Esophagus muscularis mucosa (tissue), 4 donors: ENCODE results near the gene SYNPO2. TPM values are rescaled to one million over a fixed set of nuclear protein-coding genes. Genes with fewer than 3 reads are reported as not detected.
A peak's percentile ranks its signal among the peaks of the same experiment; 100 is the strongest.

Source experiments
- DNase-seq: peaks from one replicate; pipeline ENCODE4 v3.0.0-alpha.2; 2017; ENCODE audit errors: extremely low spot score
- H3K27ac ChIP-seq, 4 donors: fragments of 200-600 bp; sonication (generic); replicated peaks in 1 of 4; 1 replicate in 3 of 4; 2 replicates in 1 of 4; pipeline ENCODE4 v1.5.1; 2016 to 2019; ENCODE audit warnings: mild to moderate bottlenecking in 1 of 4
- H3K27me3 ChIP-seq, 4 donors: fragments of 200-600 bp; sonication (generic); one replicate each; pipeline versions ENCODE4 v1.5.1 to v1.6.0; 2016 to 2019
- H3K36me3 ChIP-seq, 4 donors: fragments of 200-600 bp; sonication (generic); one replicate each; pipeline ENCODE4 v1.5.1; 2016 to 2019
- H3K4me1 ChIP-seq, 4 donors: fragments of 200-600 bp; sonication (generic); one replicate each; pipeline ENCODE4 v1.5.1; 2016 to 2019
- H3K4me3 ChIP-seq, 4 donors: fragments of 200-600 bp; sonication (generic); 1 replicate in 2 of 4; 2 replicates in 2 of 4; pipeline ENCODE4 v1.5.1; 2016 to 2019; ENCODE audit warnings: mild to moderate bottlenecking in 4 of 4, moderate library complexity in 1 of 4
- H3K9me3 ChIP-seq, 4 donors: fragments of 200-600 bp; sonication (generic); 1 replicate in 3 of 4; 2 replicates in 1 of 4; pipeline ENCODE4 v1.5.1; 2016 to 2019
- CTCF ChIP-seq, 3 experiments: fragments of 200-600 bp in 2 of 3; fragments of 450-650 bp in 1 of 3; sonication (generic) in 2 of 3; IDR thresholded peaks; one replicate each; pipeline ENCODE4 v1.5.1; 2017 to 2019; ENCODE audit warnings: antibody characterized with exemption in 3 of 3, mild to moderate bottlenecking in 2 of 3, moderate library complexity in 1 of 3
- EP300 ChIP-seq: sonication (generic); formaldehyde crosslinking; IDR thresholded peaks from one replicate; pipeline ENCODE4 v1.6.1; 2017; ENCODE audit warnings: antibody characterized with exemption
- POLR2A ChIP-seq: fragments of 450-650 bp; IDR thresholded peaks from one replicate; pipeline ENCODE4 v1.6.1; 2017; ENCODE audit warnings: antibody characterized with exemption, moderate library complexity, mild to moderate bottlenecking, low read depth
- POLR2AphosphoS5 ChIP-seq, 2 donors: sonication (generic); formaldehyde crosslinking; IDR thresholded peaks; one replicate each; pipeline ENCODE4 v1.6.1; 2017; ENCODE audit warnings: antibody characterized with exemption in 2 of 2
- WGBS: methylation state at CpG from one replicate; pipeline ENCODE4 v1.1.5; 2018; 5-methylcytosine and 5-hydroxymethylcytosine counted together
- intact Hi-C: fragments of 100-400 bp; cut with DNase I; formaldehyde crosslinking; loops from one replicate; pipeline ENCODE4 v1.15.1; 2023
- total RNA-seq, 4 donors: library from RNA; depleted of rRNA; stranded (reverse); fragments of >200 nt; gene quantifications; one replicate each; pipeline versions ENCODE4 v1.1.0 to v1.2.1, GENCODE V29; 2016

SYNPO2 gene
- total RNA-seq, 4 donors from 2014 or later = 2,073 to 2,783 (median 2,517) TPM

- no peak for DNase-seq
- WGBS = 36% methylated on average over 1 of the region's 1 CpG
- H3K4me1 ChIP-seq = peaks cover 57 to 96% (median 88%) of the 10 kb centered on the region in 4 donors
- H3K27ac ChIP-seq = peak overlapping the region; percentile 56 to 79 (median 66)
- H3K36me3 ChIP-seq = no peaks in the 10 kb centered on the region
- intact Hi-C loops = no loop called here
- no peaks in the 10 kb centered on the region for H3K27me3 ChIP-seq
- no peaks in the 10 kb centered on the region for H3K9me3 ChIP-seq
- TF ChIP-seq POLR2A (no peak), POLR2AphosphoS5 (IDR thresholded peaks at IDR 0.05) (no peak), EP300 (no peak), CTCF (IDR thresholded peaks at IDR 0.05) (no peak)
- H3K4me3 ChIP-seq = no peak overlapping the region
Measured at GRCh38 chr4:118950929-118951570, 62.4 kb downstream of the SYNPO2 start.

GRCh38 chr4:118953276-118953675 is 64.6 kb downstream of the SYNPO2 start:
- H3K4me1 ChIP-seq = peaks cover 67 to 94% (median 90%) of the 10 kb centered on the region in 4 donors
- no peaks in the 10 kb centered on the region for H3K9me3 ChIP-seq
- H3K4me3 ChIP-seq = no peak overlapping the region
- no peaks in the 10 kb centered on the region for H3K27me3 ChIP-seq
- H3K27ac ChIP-seq = peak overlapping the region; percentile 79 to 88 (median 80)
- TF ChIP-seq EP300 (no peak), POLR2AphosphoS5 (IDR thresholded peaks at IDR 0.05) (no peak), POLR2A (no peak), CTCF (IDR thresholded peaks at IDR 0.05) (no peak)
- intact Hi-C loops = no loop called here
- 36% methylated on average over 4 of the region's 4 CpGs for WGBS
- DNase-seq = no peak
- H3K36me3 ChIP-seq = no peaks in the 10 kb centered on the region

- Histone ChIP-seq H3K4me3 (no peak overlapping the region), H3K27me3 (no peaks in the 10 kb centered on the region), H3K4me1 (peaks cover 74 to 94% (median 90%) of the 10 kb centered on the region in 4 donors), H3K9me3 (no peaks in the 10 kb centered on the region), H3K27ac (peak overlapping the region; percentile 79 to 88 (median 80)), H3K36me3 (no peaks in the 10 kb centered on the region)
- intact Hi-C loops = no loop called here
- 36% methylated on average over 2 of the region's 2 CpGs for WGBS
- TF ChIP-seq POLR2A (no peak), CTCF (IDR thresholded peaks at IDR 0.05) (peak in 1 of 3 experiments; percentile 14), POLR2AphosphoS5 (IDR thresholded peaks at IDR 0.05) (peak in 1 of 2 donors; percentile 17)
- DNase-seq = no peak
Measured at GRCh38 chr4:118954246-118954645, 65.6 kb downstream of the SYNPO2 start.

- DNase-seq = no peak
- H3K4me3 ChIP-seq = no peak overlapping the region
- H3K27ac ChIP-seq = peak overlapping the region; percentile 79 to 88 (median 80)
- no peaks in the 10 kb centered on the region for H3K9me3 ChIP-seq
- intact Hi-C loops = no loop called here
- TF ChIP-seq POLR2AphosphoS5 (IDR thresholded peaks at IDR 0.05) (peak in 1 of 2 donors; percentile 62), EP300 (no peak)
- no peaks in the 10 kb centered on the region for H3K36me3 ChIP-seq
- no peaks in the 10 kb centered on the region for H3K27me3 ChIP-seq
- WGBS = 47% methylated on average over 3 of the region's 3 CpGs
- peaks cover 78 to 96% (median 95%) of the 10 kb centered on the region in 4 donors for H3K4me1 ChIP-seq
Measured at GRCh38 chr4:118955515-118955914, 66.9 kb downstream of the SYNPO2 start.

- Histone ChIP-seq H3K36me3 (no peaks in the 10 kb centered on the region), H3K27me3 (no peaks in the 10 kb centered on the region), H3K4me1 (peaks cover 72 to 99% (median 98%) of the 10 kb centered on the region in 4 donors), H3K4me3 (no peak overlapping the region), H3K9me3 (no peaks in the 10 kb centered on the region), H3K27ac (peak overlapping the region; percentile 79 to 88 (median 80))
- DNase-seq = peak; percentile 84
- 48% methylated on average over 10 of the region's 10 CpGs for WGBS
- no peak for TF ChIP-seq CTCF (IDR thresholded peaks at IDR 0.05)
- TF ChIP-seq EP300 = no peak
- no peak for TF ChIP-seq POLR2A
- no peak for TF ChIP-seq POLR2AphosphoS5 (IDR thresholded peaks at IDR 0.05)
- intact Hi-C loops = no loop called here
Measured at GRCh38 chr4:118957722-118958445, 69.2 kb downstream of the SYNPO2 start.
